Activated T-helper 2 cell treated with anti-CD3 and anti-CD28 coated beads, Interferon-gamma antibody, Interleukin-2, Interleukin-4, amounts not matched to agents 10 μg/mL and 5 μg/mL and 100 μg/mL, durations not matched to agents 14 hours and 24 hours and 36 hours (primary cell): Measurements from ENCODE around the gene GAPVD1. TPM values are rescaled to one million over a fixed set of nuclear protein-coding genes. Genes with fewer than 3 reads are reported as not detected.

Source experiments
- total RNA-seq: library from RNA; stranded (reverse); gene quantifications from 2 replicates; pipeline ENCODE4 v1.2.3, GENCODE V29; 2022

Gene GAPVD1
- total RNA-seq, 1 donor from 2014 or later = 50.8 TPM

Other genes with a start within 250 kb of the GAPVD1 start
- gene SCAI, start 118.3 kb upstream of the GAPVD1 start, total RNA-seq = 14.2 and 15.9 TPM in 2 replicates
- 44.3 and 44.9 TPM in 2 replicates for gene PPP6C, start 72.0 kb upstream of the GAPVD1 start, total RNA-seq
- gene RABEPK, start 61.3 kb upstream of the GAPVD1 start, total RNA-seq = 32.8 and 34.0 TPM in 2 replicates
- gene HSPA5, start 20.5 kb upstream of the GAPVD1 start, total RNA-seq = 283 and 285 TPM in 2 replicates